NT2/D1 (cell line): ENCODE measurements around the gene MRPL55.

Experiments used
- DNase-seq: peaks from one replicate; pipeline ENCODE4 v3.0.0-alpha.2; 2011; ENCODE audit warnings: low read depth, low spot score
- H3K27me3 ChIP-seq: 2 replicates; pipeline ENCODE4 v1.6.0; 2011; ENCODE audit warnings: mild to moderate bottlenecking; ENCODE audit not compliant: insufficient read length, insufficient read depth
- H3K36me3 ChIP-seq: 2 replicates; pipeline ENCODE4 v1.6.1; 2011; ENCODE audit warnings: mild to moderate bottlenecking, low read length, mixed read lengths; ENCODE audit not compliant: insufficient read depth, insufficient read length
- H3K4me1 ChIP-seq: 2 replicates; pipeline ENCODE4 v1.5.1; 2011; ENCODE audit not compliant: insufficient read depth, insufficient read length
- H3K4me3 ChIP-seq: 2 replicates; pipeline ENCODE4 v1.5.1; 2011; ENCODE audit warnings: low read depth; ENCODE audit not compliant: insufficient read length
- H3K9ac ChIP-seq: 2 replicates; pipeline ENCODE4 v1.6.0; 2011; ENCODE audit warnings: low read depth; ENCODE audit not compliant: insufficient read length
- H3K9me3 ChIP-seq: 2 replicates; pipeline ENCODE4 v1.5.1; 2011; ENCODE audit warnings: mild to moderate bottlenecking, low read length; ENCODE audit not compliant: insufficient read depth
- SUZ12 ChIP-seq: IDR thresholded peaks from 2 replicates; pipeline ENCODE4 v1.6.1; 2011; ENCODE audit not compliant: insufficient read length, insufficient read depth; ENCODE audit errors: extremely low read depth
- YY1 ChIP-seq: IDR thresholded peaks from 2 replicates; pipeline ENCODE4 v1.6.1; 2011; ENCODE audit not compliant: insufficient read length, insufficient read depth
- ZNF274 ChIP-seq: IDR thresholded peaks from 2 replicates; pipeline ENCODE4 v1.6.1; 2011; ENCODE audit warnings: mild to moderate bottlenecking, low read depth, low read length

MRPL55 gene

GRCh38 chr1:228125185-228125584 is 16.1 kb upstream of the MRPL55 start:
- no peak overlapping the region for H3K4me3 ChIP-seq
- DNase-seq = no peak
- H3K9me3 ChIP-seq = 0 out of 2 replicates have a peak, but pooled peaks cover 3% of the 10 kb centered on the region
- peaks cover 11% of the 10 kb centered on the region for H3K27me3 ChIP-seq
- H3K36me3 ChIP-seq = no peaks in the 10 kb centered on the region
- TF ChIP-seq ZNF274 = no peak
- TF ChIP-seq YY1 = no peak
- TF ChIP-seq SUZ12 = no peak
- H3K4me1 ChIP-seq = no peaks in the 10 kb centered on the region
- no peak overlapping the region for H3K9ac ChIP-seq

GRCh38 chr1:228123505-228123904 is 14.4 kb upstream of the MRPL55 start:
- H3K9me3 ChIP-seq = peaks cover 20% of the 10 kb centered on the region
- H3K9ac ChIP-seq = no peak overlapping the region
- H3K27me3 ChIP-seq = peaks cover 2% of the 10 kb centered on the region
- DNase-seq = no peak
- no peaks in the 10 kb centered on the region for H3K36me3 ChIP-seq
- H3K4me1 ChIP-seq = no peaks in the 10 kb centered on the region
- no peak overlapping the region for H3K4me3 ChIP-seq
- no peak for TF ChIP-seq YY1

GRCh38 chr1:228122921-228123441 is 13.9 kb upstream of the MRPL55 start:
- peaks cover 25% of the 10 kb centered on the region for H3K9me3 ChIP-seq
- no peaks in the 10 kb centered on the region for H3K4me1 ChIP-seq

GRCh38 chr1:228120857-228121489 is 11.9 kb upstream of the MRPL55 start:
- no peak overlapping the region for H3K9ac ChIP-seq
- peaks cover 45% of the 10 kb centered on the region for H3K9me3 ChIP-seq
- H3K4me3 ChIP-seq = no peak overlapping the region
- H3K4me1 ChIP-seq = no peaks in the 10 kb centered on the region
- no peaks in the 10 kb centered on the region for H3K27me3 ChIP-seq
- no peak for DNase-seq
- H3K36me3 ChIP-seq = no peaks in the 10 kb centered on the region
- TF ChIP-seq SUZ12 (no peak), YY1 (no peak), ZNF274 (no peak)

More at GRCh38 chr1:228122921-228123441, 13.9 kb upstream of the MRPL55 start:
- H3K4me3 ChIP-seq = no peak overlapping the region
- peaks cover 2% of the 10 kb centered on the region for H3K27me3 ChIP-seq
- no peak for TF ChIP-seq SUZ12
- no peak for TF ChIP-seq YY1
- TF ChIP-seq ZNF274 = no peak
- no peak overlapping the region for H3K9ac ChIP-seq
- DNase-seq = no peak
- no peaks in the 10 kb centered on the region for H3K36me3 ChIP-seq

- Histone ChIP-seq H3K9ac (no peak overlapping the region), H3K36me3 (no peaks in the 10 kb centered on the region), H3K9me3 (peaks cover 51% of the 10 kb centered on the region), H3K27me3 (no peaks in the 10 kb centered on the region), H3K4me1 (no peaks in the 10 kb centered on the region), H3K4me3 (no peak overlapping the region)
- no peak for DNase-seq
- TF ChIP-seq SUZ12 (no peak), ZNF274 (no peak), YY1 (no peak)
Observed at GRCh38 chr1:228120351-228120750, 11.3 kb upstream of the MRPL55 start.

GRCh38 chr1:228118040-228118439 is 8.9 kb upstream of the MRPL55 start:
- H3K9me3 ChIP-seq = peaks cover 52% of the 10 kb centered on the region
- no peaks in the 10 kb centered on the region for H3K4me1 ChIP-seq
- no peak overlapping the region for H3K4me3 ChIP-seq
- no peaks in the 10 kb centered on the region for H3K36me3 ChIP-seq
- H3K27me3 ChIP-seq = no peaks in the 10 kb centered on the region
- no peak for DNase-seq
- H3K9ac ChIP-seq = no peak overlapping the region
- no peak for TF ChIP-seq SUZ12
- TF ChIP-seq ZNF274 = no peak
- no peak for TF ChIP-seq YY1

GRCh38 chr1:228117335-228117734 is 8.2 kb upstream of the MRPL55 start:
- TF ChIP-seq SUZ12 (no peak), ZNF274 (no peak), YY1 (no peak)
- H3K36me3 ChIP-seq = no peaks in the 10 kb centered on the region
- no peak overlapping the region for H3K9ac ChIP-seq
- H3K9me3 ChIP-seq = peaks cover 52% of the 10 kb centered on the region
- no peaks in the 10 kb centered on the region for H3K4me1 ChIP-seq
- no peaks in the 10 kb centered on the region for H3K27me3 ChIP-seq
- no peak overlapping the region for H3K4me3 ChIP-seq
- DNase-seq = no peak
